K562 (cell line): ENCODE data around the gene SCRN2. TPM values are rescaled to one million over a fixed set of nuclear protein-coding genes. Genes with fewer than 3 reads are reported as not detected.

ENCODE experiments used
- ATAC-seq: fragments of 200-7000 bp; cut with Tn5 transposase; 3 replicates; pipeline ENCODE4 v1.9.1; 2020; ENCODE audit warnings: moderate library complexity
- BruUV-seq: library from RNA; stranded (reverse); fragments of 400-500 nt; replicated peaks from 2 replicates; lab custom pipeline; 2021; lab: Mats Ljungman, UMichigan
- CTCF ChIA-PET: fragments of 300-600 bp; formaldehyde crosslinking; extraction: SDS; loops from one replicate; lab custom pipeline; 2021; ENCODE audit warnings: low intra/inter-chr PET ratio; lab: Yijun Ruan, JAX
- POLR2A ChIA-PET: fragments of 300-600, 350-650 bp; sonication (Branson Sonifier 250); formaldehyde crosslinking; extraction: SDS; loops from one replicate; lab custom pipeline; 2021; ENCODE audit warnings: antibody characterized with exemption, inconsistent platforms; lab: Yijun Ruan, JAX
- DNase-seq, 4 experiments: peaks; one replicate each; pipeline versions ENCODE4 v3.0.0 to v3.0.0-alpha.2; 2011 to 2018; ENCODE audit warnings: low spot score in 3 of 4, mixed read lengths in 3 of 4; ENCODE audit errors: extremely low read depth in 1 of 4
- FAIRE-seq: peaks from 2 replicates; lab custom pipeline; 2011; peaks lifted over from hg19 to GRCh38; lab: Jason Lieb, UNC
- H2AFZ ChIP-seq: 2 replicates; pipeline ENCODE4 v1.6.0; 2011; ENCODE audit warnings: low read depth, low read length, control low read depth, inconsistent platforms
- H3K27ac ChIP-seq: fragments of 200-600 bp; 3 replicates; pipeline ENCODE4 v1.8.0; 2011; ENCODE audit warnings: low read depth, mild to moderate bottlenecking, control low read depth, inconsistent platforms, low read length, moderate library complexity, mixed read lengths; ENCODE audit errors: extremely low read depth
- H3K27me3 ChIP-seq, 2 experiments: fragments of 300-600 bp in 1 of 2; 2 replicates in 1 of 2; 3 replicates in 1 of 2; pipeline versions ENCODE4 v1.6.0 to v1.8.0; 2011; ENCODE audit warnings: inconsistent platforms in 2 of 2, low read length in 2 of 2, mild to moderate bottlenecking in 1 of 2, mixed read lengths in 1 of 2, moderate library complexity in 1 of 2; ENCODE audit not compliant: control insufficient read depth in 2 of 2, insufficient read depth in 2 of 2
- H3K36me3 ChIP-seq: fragments of 300-600 bp; 3 replicates; pipeline ENCODE4 v1.8.0; 2011; ENCODE audit warnings: mild to moderate bottlenecking, low read length, inconsistent platforms; ENCODE audit not compliant: control insufficient read depth, insufficient read depth
- H3K4me1 ChIP-seq, 2 experiments: fragments of 200-600 bp in 1 of 2; replicated peaks in 1 of 2; 2 replicates in 1 of 2; 3 replicates in 1 of 2; pipeline versions ENCODE4 v1.5.1 to v1.8.0; 2011; ENCODE audit warnings: inconsistent platforms in 2 of 2, low read length in 2 of 2, mild to moderate bottlenecking in 1 of 2, mixed read lengths in 1 of 2, moderate library complexity in 1 of 2; ENCODE audit not compliant: control insufficient read depth in 2 of 2, insufficient read depth in 2 of 2
- H3K4me2 ChIP-seq: 2 replicates; pipeline ENCODE4 v1.6.1; 2011; ENCODE audit warnings: low read length, control low read depth, inconsistent platforms, mixed read lengths; ENCODE audit not compliant: insufficient read depth
- H3K4me3 ChIP-seq: fragments of 200-600 bp; sonication (generic), shearing (Covaris generic); 2 replicates; pipeline ENCODE4 v1.5.1; 2016; ENCODE audit warnings: control low read depth, inconsistent platforms
- H3K79me2 ChIP-seq: fragments of 200-600 bp; 3 replicates; pipeline ENCODE4 v1.8.0; 2011; ENCODE audit warnings: low read length, inconsistent platforms; ENCODE audit not compliant: control insufficient read depth, insufficient read depth
- H3K9ac ChIP-seq, 2 experiments: 2 replicates each; pipeline versions ENCODE4 v1.6.0 to v1.6.1; 2011; ENCODE audit warnings: low read depth in 2 of 2, low read length in 2 of 2, control low read depth in 1 of 2, inconsistent platforms in 1 of 2, mild to moderate bottlenecking in 1 of 2, mixed read lengths in 1 of 2; ENCODE audit not compliant: insufficient read depth in 1 of 2
- H3K9me1 ChIP-seq: one replicate; pipeline ENCODE4 v1.6.0; 2011; ENCODE audit warnings: inconsistent platforms, mild to moderate bottlenecking, low read length, moderate library complexity; ENCODE audit not compliant: control insufficient read depth, insufficient read depth
- H3K9me3 ChIP-seq: replicated peaks from 2 replicates; pipeline ENCODE4 v1.5.1; 2011; ENCODE audit warnings: low read depth, low read length, inconsistent platforms; ENCODE audit not compliant: control insufficient read depth, insufficient read depth
- H4K20me1 ChIP-seq: replicated peaks from 2 replicates; pipeline ENCODE4 v1.6.1; 2011; ENCODE audit warnings: low read length, inconsistent platforms, mixed read lengths; ENCODE audit not compliant: control insufficient read depth, insufficient read depth
- CBX3 ChIP-seq, 2 experiments: IDR thresholded peaks; 1 replicate in 1 of 2; 2 replicates in 1 of 2; pipeline ENCODE4 v1.6.1; 2012; ENCODE audit warnings: inconsistent platforms in 2 of 2, low read length in 2 of 2, borderline replicate concordance in 1 of 2, control low read depth in 1 of 2
- CCAR2 ChIP-seq: fragments of 200-400 bp; formaldehyde crosslinking; IDR thresholded peaks from 2 replicates; pipeline ENCODE4 v1.6.1; 2017; ENCODE audit warnings: mild to moderate bottlenecking, low read depth, low read length
- ILF3 ChIP-seq: fragments of 450-650 bp; IDR thresholded peaks from 2 replicates; pipeline ENCODE4 v1.6.1; 2018; ENCODE audit warnings: antibody characterized with exemption, mild to moderate bottlenecking, moderate library complexity, borderline replicate concordance
- OTX1 ChIP-seq: fragments of 450-650 bp; formaldehyde crosslinking; IDR thresholded peaks from 2 replicates; pipeline ENCODE4 v1.4.0; 2022; ENCODE audit warnings: mild to moderate bottlenecking
- WGBS: fragments of 100-300 bp; shearing (Covaris generic); methylation state at CpG from one replicate; pipeline ENCODE4 v1.1.6; 2016; ENCODE audit warnings: low coverage, mixed read lengths; ENCODE audit not compliant: insufficient coverage; ENCODE audit errors: missing lambda C conversion rate; 5-methylcytosine and 5-hydroxymethylcytosine counted together
- in situ Hi-C: fragments of 300-500 bp; cut with MboI; formaldehyde crosslinking; loops from 4 replicates; pipeline ENCODE4 v1.15.0; 2018; ENCODE audit warnings: inconsistent platforms, mixed read lengths
- intact Hi-C: fragments of 100-400 bp; cut with micrococcal nuclease; formaldehyde crosslinking; loops from 2 replicates; pipeline ENCODE4 v1.14.2; 2022
- polyA plus RNA-seq, 8 experiments: library from polyadenylated mRNA; depleted of rRNA in 4 of 8; stranded (reverse) in 5 of 8; unstranded in 3 of 8; fragments of >200 nt; fragmentation: Nextera tagmentation in 2 of 8; fragmentation: Illumina TruSeq in 1 of 8; extraction: Ambion mirVana in 2 of 8; extraction: Trizol in 1 of 8; gene quantifications; 2 replicates each; pipeline versions ENCODE4 v1.2.1 to v1.2.3, GENCODE V29; 2011 to 2014; ENCODE audit warnings: inconsistent platforms in 1 of 8, missing spikeins in 1 of 8
- total RNA-seq, 7 experiments: library from RNA; depleted of rRNA in 6 of 7; stranded (reverse); fragments of >200 nt in 6 of 7; fragmentation: Illumina TruSeq in 2 of 7; extraction: Trizol in 2 of 7; gene quantifications; 2 replicates each; pipeline versions ENCODE4 v1.2.1 to v1.2.3, GENCODE V29; 2011 to 2021; ENCODE audit warnings: low replicate concordance in 1 of 7
- TF ChIP-seq, protein P1 (sequence below): fragments of 450-650 bp; IDR thresholded peaks from 2 replicates; pipeline ENCODE4 v1.7.1; 2018; ENCODE audit warnings: mild to moderate bottlenecking, low read depth; ENCODE audit not compliant: partially characterized antibody
- TF ChIP-seq, protein P2 (sequence below): fragments of 250-450 bp; sonication (Bioruptor Pico); IDR thresholded peaks from 2 replicates; pipeline ENCODE4 v1.8.0; 2022; ENCODE audit warnings: moderate library complexity, mild to moderate bottlenecking, inconsistent platforms
- TF ChIP-seq, protein P3 (sequence below): fragments of 250-450 bp; sonication (Bioruptor Pico); IDR thresholded peaks from 2 replicates; pipeline ENCODE4 v1.8.0; 2022; ENCODE audit warnings: inconsistent platforms

The SCRN2 gene
- total and polyA plus RNA-seq, 9 of the 15 experiments (the other 6 are each of a cell fraction or from before 2014, with no cell fraction given) = 0.25 to 32.9 (median 13.6) TPM

DNA sequence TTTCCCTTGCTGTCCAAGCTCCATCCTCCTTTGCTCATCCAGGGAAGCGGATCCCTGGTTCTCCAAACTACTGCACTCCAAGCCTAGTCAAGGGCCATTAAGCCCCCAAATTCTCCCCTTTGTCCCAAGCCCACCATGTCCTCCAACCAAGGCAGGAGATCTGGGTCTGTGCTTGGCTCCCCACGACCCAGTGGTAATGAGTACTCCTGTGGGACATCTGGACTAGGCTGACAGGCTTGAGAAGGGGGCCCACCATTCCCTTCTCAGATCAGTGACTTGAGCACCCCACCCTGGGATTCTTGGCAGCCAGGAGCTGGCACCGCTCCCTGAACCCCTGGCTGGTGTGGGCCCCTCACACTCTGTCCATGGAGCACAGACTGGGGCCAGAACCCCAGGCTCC is 36.6 kb downstream of the SCRN2 start:
- no peak overlapping the region for H3K4me2 ChIP-seq
- H3K4me3 ChIP-seq = no peak overlapping the region
- H3K9me1 ChIP-seq = no peaks in the 10 kb centered on the region
- intact Hi-C loops = loop anchor here (5.0 kb wide), 1 partner anchor 107 kb away; no protein-coding TSS in a partner anchor
- DNase-seq (no peak), FAIRE-seq (no peak), ATAC-seq (no peak)
- BruUV-seq = no TSS peak
- POLR2A ChIA-PET = no interaction called here
- H3K9me3 ChIP-seq = no peaks in the 10 kb centered on the region
- H3K36me3 ChIP-seq = peaks cover 20% of the 10 kb centered on the region; the same call in 1 of the 3 replicates
- H3K27me3 ChIP-seq = peaks cover 0 to 29% of the 10 kb centered on the region in 2 experiments; a peak in 3 of 5 replicates
- CTCF ChIA-PET = interaction anchor here (0.6 kb wide), 1 partner anchor 1069 kb away, joined by 3 read pairs; no protein-coding TSS in a partner anchor
- H4K20me1 ChIP-seq = peaks cover 16% of the 10 kb centered on the region; the same call in 1 of the 2 replicates
- peaks cover 1 to 19% of the 10 kb centered on the region in 2 experiments; a peak in 4 of 5 replicates for H3K4me1 ChIP-seq
- WGBS = 0% methylated on average over 3 of the region's 3 CpGs
- in situ Hi-C loops = no loop called here
- H2AFZ ChIP-seq = no peak overlapping the region
- no peak overlapping the region for H3K27ac ChIP-seq
- no peak overlapping the region; a peak in 1 of 4 replicates for H3K9ac ChIP-seq
- no peaks in the 10 kb centered on the region for H3K79me2 ChIP-seq
- TF ChIP-seq, protein P1, sequence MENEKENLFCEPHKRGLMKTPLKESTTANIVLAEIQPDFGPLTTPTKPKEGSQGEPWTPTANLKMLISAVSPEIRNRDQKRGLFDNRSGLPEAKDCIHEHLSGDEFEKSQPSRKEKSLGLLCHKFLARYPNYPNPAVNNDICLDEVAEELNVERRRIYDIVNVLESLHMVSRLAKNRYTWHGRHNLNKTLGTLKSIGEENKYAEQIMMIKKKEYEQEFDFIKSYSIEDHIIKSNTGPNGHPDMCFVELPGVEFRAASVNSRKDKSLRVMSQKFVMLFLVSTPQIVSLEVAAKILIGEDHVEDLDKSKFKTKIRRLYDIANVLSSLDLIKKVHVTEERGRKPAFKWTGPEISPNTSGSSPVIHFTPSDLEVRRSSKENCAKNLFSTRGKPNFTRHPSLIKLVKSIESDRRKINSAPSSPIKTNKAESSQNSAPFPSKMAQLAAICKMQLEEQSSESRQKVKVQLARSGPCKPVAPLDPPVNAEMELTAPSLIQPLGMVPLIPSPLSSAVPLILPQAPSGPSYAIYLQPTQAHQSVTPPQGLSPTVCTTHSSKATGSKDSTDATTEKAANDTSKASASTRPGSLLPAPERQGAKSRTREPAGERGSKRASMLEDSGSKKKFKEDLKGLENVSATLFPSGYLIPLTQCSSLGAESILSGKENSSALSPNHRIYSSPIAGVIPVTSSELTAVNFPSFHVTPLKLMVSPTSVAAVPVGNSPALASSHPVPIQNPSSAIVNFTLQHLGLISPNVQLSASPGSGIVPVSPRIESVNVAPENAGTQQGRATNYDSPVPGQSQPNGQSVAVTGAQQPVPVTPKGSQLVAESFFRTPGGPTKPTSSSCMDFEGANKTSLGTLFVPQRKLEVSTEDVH = no peak
- TF ChIP-seq ILF3 (no peak), OTX1 (no peak), CCAR2 (no peak), CBX3 (IDR thresholded peaks at IDR 0.05; ENCODE audit: borderline replicate concordance in 1 of 2, low read length in 2 of 2) (no peak)
- TF ChIP-seq, protein P2, sequence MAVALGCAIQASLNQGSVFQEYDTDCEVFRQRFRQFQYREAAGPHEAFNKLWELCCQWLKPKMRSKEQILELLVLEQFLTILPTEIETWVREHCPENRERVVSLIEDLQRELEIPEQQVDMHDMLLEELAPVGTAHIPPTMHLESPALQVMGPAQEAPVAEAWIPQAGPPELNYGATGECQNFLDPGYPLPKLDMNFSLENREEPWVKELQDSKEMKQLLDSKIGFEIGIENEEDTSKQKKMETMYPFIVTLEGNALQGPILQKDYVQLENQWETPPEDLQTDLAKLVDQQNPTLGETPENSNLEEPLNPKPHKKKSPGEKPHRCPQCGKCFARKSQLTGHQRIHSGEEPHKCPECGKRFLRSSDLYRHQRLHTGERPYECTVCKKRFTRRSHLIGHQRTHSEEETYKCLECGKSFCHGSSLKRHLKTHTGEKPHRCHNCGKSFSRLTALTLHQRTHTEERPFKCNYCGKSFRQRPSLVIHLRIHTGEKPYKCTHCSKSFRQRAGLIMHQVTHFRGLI = no peak
- TF ChIP-seq, protein P3, sequence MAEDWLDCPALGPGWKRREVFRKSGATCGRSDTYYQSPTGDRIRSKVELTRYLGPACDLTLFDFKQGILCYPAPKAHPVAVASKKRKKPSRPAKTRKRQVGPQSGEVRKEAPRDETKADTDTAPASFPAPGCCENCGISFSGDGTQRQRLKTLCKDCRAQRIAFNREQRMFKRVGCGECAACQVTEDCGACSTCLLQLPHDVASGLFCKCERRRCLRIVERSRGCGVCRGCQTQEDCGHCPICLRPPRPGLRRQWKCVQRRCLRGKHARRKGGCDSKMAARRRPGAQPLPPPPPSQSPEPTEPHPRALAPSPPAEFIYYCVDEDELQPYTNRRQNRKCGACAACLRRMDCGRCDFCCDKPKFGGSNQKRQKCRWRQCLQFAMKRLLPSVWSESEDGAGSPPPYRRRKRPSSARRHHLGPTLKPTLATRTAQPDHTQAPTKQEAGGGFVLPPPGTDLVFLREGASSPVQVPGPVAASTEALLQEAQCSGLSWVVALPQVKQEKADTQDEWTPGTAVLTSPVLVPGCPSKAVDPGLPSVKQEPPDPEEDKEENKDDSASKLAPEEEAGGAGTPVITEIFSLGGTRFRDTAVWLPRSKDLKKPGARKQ (CRISPR knock-in tag) = no peak
